Progenitor cell of endocrine pancreas (in vitro differentiated cells): ENCODE results near the gene HARS2. TPM values are rescaled to one million over a fixed set of nuclear protein-coding genes. Genes with fewer than 3 reads are reported as not detected.
A peak's percentile ranks its signal among the peaks of the same experiment; 100 is the strongest.

Experiments used
- DNase-seq: peaks from one replicate; pipeline ENCODE4 v3.0.0; 2021; ENCODE audit warnings: low spot score; ENCODE audit not compliant: unreplicated experiment
- H3K27ac Mint-ChIP-seq: 2 replicates; pipeline ENCODE4 v1.8.0; 2021; ENCODE audit warnings: mild to moderate bottlenecking, moderate library complexity, mixed read lengths
- H3K27me3 Mint-ChIP-seq: 2 replicates; pipeline ENCODE4 v1.8.0; 2021; ENCODE audit warnings: mixed read lengths
- H3K36me3 Mint-ChIP-seq: 2 replicates; pipeline ENCODE4 v1.8.0; 2022; ENCODE audit warnings: mixed read lengths; ENCODE audit not compliant: insufficient read depth
- H3K4me1 Mint-ChIP-seq: 2 replicates; pipeline ENCODE4 v1.8.0; 2021; ENCODE audit warnings: low read depth, mixed read lengths
- H3K4me3 Mint-ChIP-seq: 2 replicates; pipeline ENCODE4 v1.8.0; 2021; ENCODE audit warnings: low read depth, mild to moderate bottlenecking, moderate library complexity, mixed read lengths
- H3K9me3 Mint-ChIP-seq: 2 replicates; pipeline ENCODE4 v1.8.0; 2021; ENCODE audit warnings: low read depth, mixed read lengths
- total RNA-seq: library from RNA; stranded (reverse); gene quantifications from 2 replicates; pipeline ENCODE4 v1.2.1, GENCODE V29; 2021
- TF ChIP-seq, protein P1 (sequence below): fragments of 200-600 bp; sonication (generic); IDR thresholded peaks from one replicate; pipeline ENCODE4 v1.5.0; 2021; ENCODE audit warnings: antibody characterized with exemption, mild to moderate bottlenecking; ENCODE audit not compliant: unreplicated experiment

The HARS2 gene
- total RNA-seq, 1 donor from 2014 or later: 44.7 TPM

GRCh38 chr5:140678993-140679392 is 12.3 kb upstream of the HARS2 start:
- Mint-ChIP-seq H3K36me3 (peaks cover 23% of the 10 kb centered on the region), H3K4me1 (no peaks in the 10 kb centered on the region), H3K27me3 (no peaks in the 10 kb centered on the region), H3K4me3 (no peak overlapping the region), H3K9me3 (no peaks in the 10 kb centered on the region), H3K27ac (no peak overlapping the region)
- TF ChIP-seq, protein P1, sequence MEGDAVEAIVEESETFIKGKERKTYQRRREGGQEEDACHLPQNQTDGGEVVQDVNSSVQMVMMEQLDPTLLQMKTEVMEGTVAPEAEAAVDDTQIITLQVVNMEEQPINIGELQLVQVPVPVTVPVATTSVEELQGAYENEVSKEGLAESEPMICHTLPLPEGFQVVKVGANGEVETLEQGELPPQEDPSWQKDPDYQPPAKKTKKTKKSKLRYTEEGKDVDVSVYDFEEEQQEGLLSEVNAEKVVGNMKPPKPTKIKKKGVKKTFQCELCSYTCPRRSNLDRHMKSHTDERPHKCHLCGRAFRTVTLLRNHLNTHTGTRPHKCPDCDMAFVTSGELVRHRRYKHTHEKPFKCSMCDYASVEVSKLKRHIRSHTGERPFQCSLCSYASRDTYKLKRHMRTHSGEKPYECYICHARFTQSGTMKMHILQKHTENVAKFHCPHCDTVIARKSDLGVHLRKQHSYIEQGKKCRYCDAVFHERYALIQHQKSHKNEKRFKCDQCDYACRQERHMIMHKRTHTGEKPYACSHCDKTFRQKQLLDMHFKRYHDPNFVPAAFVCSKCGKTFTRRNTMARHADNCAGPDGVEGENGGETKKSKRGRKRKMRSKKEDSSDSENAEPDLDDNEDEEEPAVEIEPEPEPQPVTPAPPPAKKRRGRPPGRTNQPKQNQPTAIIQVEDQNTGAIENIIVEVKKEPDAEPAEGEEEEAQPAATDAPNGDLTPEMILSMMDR: no peak
- no peak for DNase-seq

- Mint-ChIP-seq H3K4me1 (peaks cover 21% of the 10 kb centered on the region), H3K9me3 (no peaks in the 10 kb centered on the region), H3K27me3 (no peaks in the 10 kb centered on the region)
Measured at GRCh38 chr5:140690376-140690932, 801 bp upstream of the HARS2 start.

DNA sequence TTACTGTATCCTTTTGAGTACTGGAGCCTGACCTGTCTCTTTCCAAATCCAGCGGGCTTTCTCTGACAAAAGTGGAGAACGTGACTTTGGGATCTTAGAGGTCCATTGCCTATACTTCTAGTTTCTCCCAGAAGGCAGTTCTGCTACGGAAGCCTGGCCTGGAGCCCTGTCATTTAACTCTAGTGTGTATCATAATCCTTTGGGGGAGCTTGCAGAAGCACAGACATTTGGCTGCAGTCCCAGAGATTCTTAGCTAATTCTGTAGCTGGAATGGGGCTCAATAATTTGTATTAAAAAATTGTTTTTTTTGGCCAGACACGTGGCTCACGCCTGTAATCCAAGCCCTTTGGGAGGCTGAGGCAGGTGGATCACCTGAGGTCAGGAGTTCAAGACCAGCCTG is 3.0 kb downstream of the HARS2 start:
- Mint-ChIP-seq H3K4me1 (peaks cover 21% of the 10 kb centered on the region), H3K27me3 (no peaks in the 10 kb centered on the region), H3K9me3 (no peaks in the 10 kb centered on the region), H3K4me3 (no peak overlapping the region), H3K27ac (no peak overlapping the region), H3K36me3 (peaks cover 32% of the 10 kb centered on the region)
- no peak for DNase-seq
- TF ChIP-seq, protein P1: no peak

More at GRCh38 chr5:140690376-140690932, 801 bp upstream of the HARS2 start:
- H3K4me3 Mint-ChIP-seq: peak overlapping the region; percentile 97
- DNase-seq: no peak
- TF ChIP-seq, protein P1: no peak
- H3K27ac Mint-ChIP-seq: peak overlapping the region; percentile 94
- peaks cover 13% of the 10 kb centered on the region for H3K36me3 Mint-ChIP-seq

- H3K27me3 Mint-ChIP-seq: no peaks in the 10 kb centered on the region
- DNase-seq: no peak
- H3K36me3 Mint-ChIP-seq: peaks cover 44% of the 10 kb centered on the region
- H3K9me3 Mint-ChIP-seq: no peaks in the 10 kb centered on the region
- H3K27ac Mint-ChIP-seq: peak overlapping the region; percentile 24
- peaks cover 22% of the 10 kb centered on the region for H3K4me1 Mint-ChIP-seq
- no peak overlapping the region for H3K4me3 Mint-ChIP-seq
- TF ChIP-seq, protein P1: no peak
Measured at GRCh38 chr5:140696891-140697492, 5.7 kb downstream of the HARS2 start.

- TF ChIP-seq, protein P1: no peak
- peaks cover 45% of the 10 kb centered on the region for H3K36me3 Mint-ChIP-seq
- peak within 1 kb of the TSS; percentile 98 for H3K27ac Mint-ChIP-seq
- peak; percentile 72 for DNase-seq
- no peaks in the 10 kb centered on the region for H3K27me3 Mint-ChIP-seq
- peak within 1 kb of the TSS; percentile 99 for H3K4me3 Mint-ChIP-seq
- H3K4me1 Mint-ChIP-seq: peaks cover 16% of the 10 kb centered on the region
- H3K9me3 Mint-ChIP-seq: no peaks in the 10 kb centered on the region
Measured at GRCh38 chr5:140700177-140701144, 9.2 kb downstream of the HARS2 start, which contains the start of gene ZMAT2. Gene ZMAT2 (plus strand): TSS chr5:140700447. CDS start chr5:140700461, 14 bp downstream.
